HG02678 (cell line): ENCODE data around the gene MAPK9.
A peak's percentile ranks its signal among the peaks of the same experiment; 100 is the strongest.

Experiments used
- ATAC-seq: cut with Tn5 transposase; IDR thresholded peaks from one replicate; pipeline ENCODE4 v1.9.1; 2021; ENCODE audit warnings: mild to moderate bottlenecking, moderate library complexity; ENCODE audit not compliant: unreplicated experiment

MAPK9 gene

GRCh38 chr5:180296771-180297170 is 4.9 kb upstream of the MAPK9 start:
- no peak for ATAC-seq

- ATAC-seq, result no peak
Measured at GRCh38 chr5:180294913-180295555, 3.2 kb upstream of the MAPK9 start.

- no peak for ATAC-seq
Measured at GRCh38 chr5:180294411-180294810, 2.5 kb upstream of the MAPK9 start.

- peak; percentile 32 for ATAC-seq
Measured at GRCh38 chr5:180291234-180291940, 496 bp downstream of the MAPK9 start.

GRCh38 chr5:180290568-180291233 is 1.2 kb downstream of the MAPK9 start:
- ATAC-seq, result no peak

- ATAC-seq, result no peak
Measured at GRCh38 chr5:180289966-180290365, 1.9 kb downstream of the MAPK9 start.

- ATAC-seq, result no peak
Measured at GRCh38 chr5:180289433-180289832, 2.5 kb downstream of the MAPK9 start.

- no peak for ATAC-seq
Measured at GRCh38 chr5:180287868-180288267, 4.0 kb downstream of the MAPK9 start.

- ATAC-seq, result no peak
Measured at GRCh38 chr5:180287404-180287803, 4.5 kb downstream of the MAPK9 start.

GRCh38 chr5:180284149-180284548 is 7.7 kb downstream of the MAPK9 start:
- no peak for ATAC-seq

GRCh38 chr5:180283026-180283615 is 8.8 kb downstream of the MAPK9 start:
- no peak for ATAC-seq

GRCh38 chr5:180282281-180282680 is 9.6 kb downstream of the MAPK9 start:
- ATAC-seq, result no peak

GRCh38 chr5:180281706-180282105 is 10.2 kb downstream of the MAPK9 start:
- ATAC-seq, result no peak

- ATAC-seq, result no peak
Measured at GRCh38 chr5:180274695-180275094, 17.2 kb downstream of the MAPK9 start.

GRCh38 chr5:180271221-180271620 is 20.7 kb downstream of the MAPK9 start:
- no peak for ATAC-seq

GRCh38 chr5:180259260-180259611 is 32.6 kb downstream of the MAPK9 start:
- ATAC-seq, result no peak

GRCh38 chr5:180253036-180253824 is 38.7 kb downstream of the MAPK9 start:
- ATAC-seq, result no peak

- ATAC-seq, result no peak
Measured at GRCh38 chr5:180251887-180252286, 40.0 kb downstream of the MAPK9 start.

- ATAC-seq, result no peak
Measured at GRCh38 chr5:180251141-180251540, 40.7 kb downstream of the MAPK9 start.

- ATAC-seq, result no peak
Measured at GRCh38 chr5:180250329-180250728, 41.6 kb downstream of the MAPK9 start.

GRCh38 chr5:180241600-180241999 is 50.3 kb downstream of the MAPK9 start:
- no peak for ATAC-seq
